22Rv1 (cell line): ENCODE data around the gene TMEM209.

ENCODE experiments used
- H3K27ac ChIP-seq: fragments of 450-650 bp; 2 replicates; pipeline ENCODE4 v1.5.1; 2017
- CTCF ChIP-seq: fragments of 450-650 bp; IDR thresholded peaks from 2 replicates; pipeline ENCODE4 v1.5.1; 2017; ENCODE audit warnings: mild to moderate bottlenecking
- ZFX ChIP-seq: fragments of 450-650 bp; IDR thresholded peaks from 2 replicates; pipeline ENCODE4 v1.6.1; 2017; ENCODE audit warnings: antibody characterized with exemption, borderline replicate concordance

Gene TMEM209

DNA sequence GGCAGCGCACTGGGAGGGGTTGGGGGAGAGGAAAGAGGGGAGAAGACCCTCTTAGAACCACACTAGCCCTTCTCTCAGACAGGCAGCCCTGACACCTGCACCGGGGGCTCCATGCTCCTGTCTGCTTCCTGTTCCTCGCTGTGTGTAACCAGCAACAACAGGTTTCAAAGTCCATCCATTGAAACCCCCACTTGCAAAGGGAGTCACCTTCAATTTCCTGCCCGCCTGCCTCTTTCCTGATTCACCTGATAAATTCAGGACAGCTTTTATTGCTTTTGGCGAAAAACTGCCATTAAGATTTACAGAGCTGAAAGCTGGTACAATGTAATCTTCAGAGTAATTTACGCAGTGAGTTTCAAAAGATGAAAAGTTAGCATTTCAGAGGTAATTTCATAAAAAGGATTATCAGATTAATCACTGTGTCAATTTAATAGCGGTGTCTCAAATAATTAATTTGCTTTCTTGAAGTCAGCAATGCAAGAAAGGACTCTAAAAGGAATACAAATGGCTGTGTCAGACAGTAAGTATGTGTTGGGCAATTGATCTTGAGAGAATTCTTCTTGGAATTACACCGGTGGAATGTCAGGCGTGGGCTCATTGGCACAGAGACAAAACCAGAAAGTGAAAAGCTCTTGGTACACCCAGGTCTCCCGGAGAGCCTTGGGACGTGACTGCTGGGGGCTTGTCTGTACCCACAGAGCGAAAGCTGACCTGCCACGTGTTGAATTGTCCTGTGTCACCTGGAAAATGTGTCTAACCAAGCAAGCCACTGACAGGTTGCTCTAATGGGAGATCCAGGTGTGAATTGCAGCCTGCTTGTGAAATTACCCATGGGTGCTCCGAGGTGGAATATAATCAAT, 60.7 kb downstream of the TMEM209 start:
- no peak overlapping the region for H3K27ac ChIP-seq
- TF ChIP-seq ZFX, result no peak
- no peak for TF ChIP-seq CTCF

DNA sequence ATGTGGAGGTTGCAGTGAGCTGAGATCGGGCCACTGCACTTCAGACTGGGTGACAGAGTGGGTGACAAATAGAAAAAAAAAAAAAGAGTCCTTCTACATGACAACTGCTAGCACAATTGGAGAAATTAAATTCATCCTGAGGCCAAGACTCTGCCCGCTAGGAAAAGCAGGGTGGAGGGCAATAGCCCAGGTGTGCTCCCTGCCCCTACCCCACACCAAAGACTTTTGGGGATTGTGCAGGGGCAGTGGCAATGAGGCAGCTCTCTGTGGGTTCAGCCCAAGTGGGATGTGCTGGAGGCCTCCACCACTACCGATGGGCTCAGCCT, 61.3 kb downstream of the TMEM209 start:
- TF ChIP-seq CTCF, result no peak
- TF ChIP-seq ZFX, result no peak
- no peak overlapping the region for H3K27ac ChIP-seq

DNA sequence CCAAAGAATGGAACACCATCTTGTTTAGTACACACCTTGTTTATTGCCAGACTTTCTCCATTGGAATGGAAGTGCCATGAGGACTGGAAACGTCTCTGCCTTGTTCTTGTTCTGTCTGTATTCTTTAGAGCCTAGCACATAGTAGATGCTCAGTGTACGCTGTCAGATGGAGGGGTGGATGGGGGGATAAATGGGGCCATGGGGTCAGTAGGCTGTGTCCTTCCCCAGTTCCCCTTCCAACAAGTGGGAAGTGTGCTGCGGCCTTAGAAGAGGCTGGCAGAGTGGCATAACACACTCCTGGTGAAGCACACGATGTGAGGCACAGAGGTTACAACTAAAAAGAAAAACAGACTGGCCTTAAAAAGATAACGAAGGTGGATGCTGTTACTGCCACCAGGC, 61.9 kb downstream of the TMEM209 start:
- H3K27ac ChIP-seq, result no peak overlapping the region
- TF ChIP-seq ZFX (no peak), CTCF (no peak)

GRCh38 chr7:130142654-130143333, 62.4 kb downstream of the TMEM209 start:
- TF ChIP-seq ZFX, result no peak
- TF ChIP-seq CTCF, result no peak
- no peak overlapping the region for H3K27ac ChIP-seq

GRCh38 chr7:130141884-130142653, 63.1 kb downstream of the TMEM209 start:
- no peak overlapping the region for H3K27ac ChIP-seq
- TF ChIP-seq ZFX (no peak), CTCF (no peak)

DNA sequence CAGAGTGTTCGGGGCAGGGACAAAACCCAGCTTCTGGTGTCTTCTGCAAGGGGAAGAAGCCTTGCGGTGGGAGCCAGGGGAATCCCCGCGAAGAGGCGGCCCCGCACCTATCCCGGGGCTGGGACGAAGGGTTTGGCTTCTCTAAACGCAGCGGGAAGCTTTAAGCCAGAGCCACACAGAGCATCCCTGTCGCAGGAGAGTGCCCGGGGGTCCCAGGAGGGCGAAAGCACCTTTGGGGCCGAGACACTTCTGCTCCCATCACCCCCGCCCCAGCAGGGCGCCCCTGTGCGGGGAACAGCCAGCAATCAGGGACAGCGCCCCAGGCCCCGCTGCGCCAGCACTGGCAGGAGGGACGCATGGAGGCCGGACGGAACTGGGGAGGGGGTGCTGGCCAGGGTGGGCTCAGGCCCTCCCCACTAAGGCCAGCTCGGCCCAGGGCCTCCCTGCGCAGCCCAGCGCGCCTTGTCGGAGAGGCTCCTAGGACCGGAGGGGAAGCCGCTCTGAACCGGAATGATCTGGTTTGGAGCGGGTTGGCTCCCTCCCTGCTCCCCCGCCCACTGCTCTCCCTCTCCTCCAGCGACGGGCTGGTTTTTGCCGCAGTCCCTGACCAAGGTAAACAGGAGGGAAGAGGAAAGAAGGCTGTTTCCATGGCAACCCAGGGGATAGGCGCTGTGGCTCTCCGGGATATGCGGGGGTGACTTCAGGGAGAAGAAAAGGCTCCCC, 63.9 kb downstream of the TMEM209 start:
- H3K27ac ChIP-seq, result no peak overlapping the region
- TF ChIP-seq CTCF (no peak), ZFX (no peak)
